ENCODE data around the gene NCKAP5.

DNA sequence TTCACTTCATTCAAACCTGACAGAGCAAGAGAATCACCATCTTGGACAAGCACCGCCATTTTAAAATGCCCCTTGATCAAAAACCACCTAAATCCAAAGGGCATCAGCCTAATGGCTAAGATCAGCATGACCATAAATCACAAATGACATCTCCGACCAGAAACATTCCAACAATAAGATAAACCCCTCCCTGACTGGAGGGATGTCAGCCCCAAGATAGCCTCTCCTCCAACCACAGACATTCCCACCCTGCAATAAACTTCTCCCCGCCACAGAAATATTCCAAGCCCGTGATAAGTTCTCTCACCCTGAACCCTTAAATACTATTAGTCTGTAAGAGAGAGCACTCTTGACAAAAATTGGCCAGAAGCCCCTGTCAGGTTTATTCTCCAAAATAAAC, 876.7 kb downstream of the NCKAP5 start:
- TF ChIP-seq, protein P1, sequence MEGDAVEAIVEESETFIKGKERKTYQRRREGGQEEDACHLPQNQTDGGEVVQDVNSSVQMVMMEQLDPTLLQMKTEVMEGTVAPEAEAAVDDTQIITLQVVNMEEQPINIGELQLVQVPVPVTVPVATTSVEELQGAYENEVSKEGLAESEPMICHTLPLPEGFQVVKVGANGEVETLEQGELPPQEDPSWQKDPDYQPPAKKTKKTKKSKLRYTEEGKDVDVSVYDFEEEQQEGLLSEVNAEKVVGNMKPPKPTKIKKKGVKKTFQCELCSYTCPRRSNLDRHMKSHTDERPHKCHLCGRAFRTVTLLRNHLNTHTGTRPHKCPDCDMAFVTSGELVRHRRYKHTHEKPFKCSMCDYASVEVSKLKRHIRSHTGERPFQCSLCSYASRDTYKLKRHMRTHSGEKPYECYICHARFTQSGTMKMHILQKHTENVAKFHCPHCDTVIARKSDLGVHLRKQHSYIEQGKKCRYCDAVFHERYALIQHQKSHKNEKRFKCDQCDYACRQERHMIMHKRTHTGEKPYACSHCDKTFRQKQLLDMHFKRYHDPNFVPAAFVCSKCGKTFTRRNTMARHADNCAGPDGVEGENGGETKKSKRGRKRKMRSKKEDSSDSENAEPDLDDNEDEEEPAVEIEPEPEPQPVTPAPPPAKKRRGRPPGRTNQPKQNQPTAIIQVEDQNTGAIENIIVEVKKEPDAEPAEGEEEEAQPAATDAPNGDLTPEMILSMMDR (IDR thresholded peaks at IDR 0.05; ENCODE audit: insufficient read depth, low read length): no peak
- TF ChIP-seq SPI1 (IDR thresholded peaks at IDR 0.05; ENCODE audit: borderline replicate concordance, low read depth): no peak

Data from HL-60 (cell line).